ENCODE results near the gene MBLAC2.

The MBLAC2 gene

GRCh38 chr5:90474235-90475107 lies at the start of gene MBLAC2, which contains the start of gene POLR3G:
TSS of gene MBLAC2 (minus strand) at chr5:90474771. CDS start at chr5:90474292, 479 bp downstream.
TSS of gene POLR3G (plus strand) at chr5:90474864. CDS start at chr5:90485568, 10,704 bp downstream.
- TF ChIP-seq CTCF (conservative IDR thresholded peaks at IDR 0.05) = peak; percentile 40
- peak within 1 kb of the TSS; percentile 83 for H3K27ac ChIP-seq

- no peak overlapping the region for H3K27ac ChIP-seq
- TF ChIP-seq CTCF (conservative IDR thresholded peaks at IDR 0.05) = no peak
These were observed 44.5 kb upstream of the MBLAC2 start for GRCh38 chr5:90519081-90519480.

- no peak for TF ChIP-seq CTCF (conservative IDR thresholded peaks at IDR 0.05)
- no peak overlapping the region for H3K27ac ChIP-seq
These were observed 44.1 kb upstream of the MBLAC2 start for GRCh38 chr5:90518661-90519060.

- H3K27ac ChIP-seq = no peak overlapping the region
- no peak for TF ChIP-seq CTCF (conservative IDR thresholded peaks at IDR 0.05)
These were observed 39.9 kb upstream of the MBLAC2 start for GRCh38 chr5:90514520-90514919.

GRCh38 chr5:90510438-90510837 lies 35.9 kb upstream of the MBLAC2 start:
- no peak overlapping the region for H3K27ac ChIP-seq
- no peak for TF ChIP-seq CTCF (conservative IDR thresholded peaks at IDR 0.05)

GRCh38 chr5:90506221-90506620 lies 31.6 kb upstream of the MBLAC2 start:
- no peak for TF ChIP-seq CTCF (conservative IDR thresholded peaks at IDR 0.05)
- H3K27ac ChIP-seq = no peak overlapping the region

- no peak for TF ChIP-seq CTCF (conservative IDR thresholded peaks at IDR 0.05)
These were observed 30.2 kb upstream of the MBLAC2 start for GRCh38 chr5:90504743-90505142.

More at GRCh38 chr5:90504743-90505142, 30.2 kb upstream of the MBLAC2 start:
- no peak overlapping the region for H3K27ac ChIP-seq

Measured in VCaP (cell line).